HG03139 (cell line): ENCODE data around the gene MESP2.

Experiments used
- ATAC-seq: cut with Tn5 transposase; IDR thresholded peaks from one replicate; pipeline ENCODE4 v1.9.1; 2021; ENCODE audit not compliant: unreplicated experiment

MESP2 gene

GRCh38 chr15:89776274-89777072 is at the start of gene MESP2:
MESP2 (plus strand) TSS chr15:89776332; CDS start chr15:89776358, 26 bp downstream.
- ATAC-seq: no peak

DNA sequence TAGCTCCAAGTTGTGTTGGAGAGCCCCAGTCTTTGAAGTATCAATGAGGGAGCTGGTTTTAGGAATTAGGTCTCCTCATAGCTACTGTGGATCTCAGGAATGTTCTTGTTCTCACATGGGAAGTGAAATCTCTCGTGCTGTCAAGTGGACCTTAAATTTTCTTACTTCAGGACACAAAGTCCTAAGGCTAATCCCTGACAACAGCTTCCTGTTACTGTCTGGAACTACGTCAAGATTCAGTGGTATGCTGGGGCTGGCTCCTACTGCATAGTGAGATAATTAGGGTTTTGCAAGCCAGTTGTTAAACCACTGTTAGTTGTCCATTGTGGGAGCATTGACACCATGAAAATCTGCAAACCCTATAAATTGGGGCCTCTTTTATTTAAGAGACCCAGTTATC is 47.9 kb upstream of the MESP2 start:
- no peak for ATAC-seq

GRCh38 chr15:89731275-89731674 is 44.9 kb upstream of the MESP2 start:
- ATAC-seq: no peak

DNA sequence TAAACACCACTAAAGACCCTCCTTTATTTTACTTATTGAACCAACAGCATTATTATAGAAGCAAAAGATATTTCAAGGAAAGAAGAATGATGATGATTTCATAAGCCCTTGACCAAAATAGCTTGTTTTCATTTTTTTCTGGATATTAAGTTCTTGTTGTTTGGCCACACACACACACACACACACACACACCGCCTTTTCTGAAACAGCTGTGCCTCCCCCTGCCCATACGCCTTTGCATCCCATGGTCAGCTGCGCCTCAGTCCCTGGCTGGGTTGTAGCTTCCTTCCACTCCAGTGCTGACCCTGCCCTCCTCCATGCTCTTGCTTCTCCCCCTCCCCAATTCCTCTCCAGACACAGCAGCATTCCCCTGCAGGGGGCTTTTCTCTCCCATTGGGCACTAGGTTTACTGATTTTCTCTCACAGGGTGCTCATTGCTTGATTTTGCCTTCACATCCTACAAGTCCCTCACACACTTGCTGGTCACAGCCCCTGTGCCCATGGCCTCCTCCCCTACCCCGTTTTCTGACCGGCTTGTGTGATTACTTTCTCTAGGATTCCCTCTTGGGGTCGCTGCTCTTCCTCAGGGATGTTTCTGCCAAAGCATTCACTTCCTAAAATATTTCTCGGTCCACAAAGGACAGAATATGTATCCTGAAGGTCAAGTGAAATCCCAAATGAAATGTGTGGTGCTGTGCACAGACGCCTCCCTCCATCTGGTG is 43.5 kb upstream of the MESP2 start:
- no peak for ATAC-seq

DNA sequence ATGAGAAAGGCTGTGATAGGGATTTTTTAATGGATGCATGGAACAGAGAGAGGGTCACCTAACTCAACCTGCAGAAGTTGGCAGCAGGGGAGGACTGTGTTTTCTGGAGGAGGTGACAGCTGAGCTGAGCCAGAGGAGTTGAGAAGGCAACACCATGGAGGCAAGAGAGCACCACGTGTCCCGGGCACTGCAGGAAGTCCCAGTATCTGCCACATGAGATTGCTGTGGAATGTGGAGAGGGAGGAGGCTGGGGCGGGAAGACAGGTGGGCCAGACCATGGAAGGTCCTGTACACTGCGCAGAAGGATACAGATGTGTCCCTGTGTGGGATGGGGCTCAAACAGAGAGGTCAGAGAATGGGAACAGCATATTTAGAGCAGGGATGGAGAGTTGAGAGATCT is 40.4 kb upstream of the MESP2 start:
- no peak for ATAC-seq

DNA sequence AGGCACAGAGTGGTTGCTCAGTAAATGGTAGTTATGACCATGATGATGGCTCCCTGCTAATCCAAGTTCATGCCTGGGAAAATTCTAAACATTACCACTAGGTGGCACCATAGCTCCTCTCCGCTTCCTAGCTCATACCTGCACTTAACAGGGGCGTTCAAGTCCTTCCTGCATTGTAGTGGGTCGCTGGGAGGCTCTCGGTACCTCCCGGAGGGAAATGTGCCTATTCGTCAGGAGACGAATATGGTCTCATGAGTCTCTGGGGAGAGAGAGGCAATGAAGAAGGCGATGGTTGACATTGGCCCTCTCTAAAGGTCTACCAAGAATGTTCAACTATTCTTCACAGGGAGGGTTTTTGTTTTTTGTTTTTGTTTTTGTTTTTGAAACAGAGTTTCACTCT is 36.0 kb upstream of the MESP2 start:
- no peak for ATAC-seq

DNA sequence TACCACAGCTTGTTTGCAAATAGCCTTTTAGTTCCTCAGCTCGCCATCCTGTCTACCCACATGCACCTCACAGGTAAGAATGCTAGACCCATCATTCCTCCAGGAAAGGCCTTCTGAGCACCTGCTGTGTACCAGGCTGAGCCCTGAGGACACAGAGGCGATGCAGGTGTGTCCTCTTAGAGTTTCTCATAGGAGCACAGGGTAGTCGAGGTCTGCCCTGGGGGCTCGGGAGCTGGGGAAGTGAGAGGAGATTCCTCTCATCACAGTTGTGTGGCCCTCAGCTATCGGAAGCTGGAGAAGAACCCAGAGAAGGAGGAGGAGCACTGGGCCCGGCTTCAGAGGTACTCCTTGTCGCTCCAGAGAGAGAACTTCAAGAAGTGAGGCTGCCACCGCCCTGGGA is 33.1 kb upstream of the MESP2 start:
- ATAC-seq: no peak

DNA sequence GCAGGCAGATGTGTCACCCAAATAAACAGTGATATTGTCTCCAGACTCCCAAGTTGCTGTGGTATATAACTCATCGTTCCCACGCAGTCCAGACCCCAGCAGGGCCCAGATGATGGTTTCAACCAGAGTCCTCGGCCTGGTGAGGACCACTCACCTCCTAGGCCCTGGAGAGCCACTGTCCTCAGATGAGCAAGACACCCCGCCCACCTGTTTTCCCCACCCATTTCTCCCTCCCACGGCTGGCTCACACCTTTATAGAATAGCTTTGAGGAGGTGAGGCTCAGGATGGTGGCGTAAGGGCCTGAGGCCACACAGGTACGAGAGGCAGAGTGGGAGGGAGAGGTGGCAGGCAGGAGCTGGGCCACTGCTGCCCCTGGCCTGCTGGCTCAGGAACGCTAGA is 32.5 kb upstream of the MESP2 start:
- no peak for ATAC-seq

DNA sequence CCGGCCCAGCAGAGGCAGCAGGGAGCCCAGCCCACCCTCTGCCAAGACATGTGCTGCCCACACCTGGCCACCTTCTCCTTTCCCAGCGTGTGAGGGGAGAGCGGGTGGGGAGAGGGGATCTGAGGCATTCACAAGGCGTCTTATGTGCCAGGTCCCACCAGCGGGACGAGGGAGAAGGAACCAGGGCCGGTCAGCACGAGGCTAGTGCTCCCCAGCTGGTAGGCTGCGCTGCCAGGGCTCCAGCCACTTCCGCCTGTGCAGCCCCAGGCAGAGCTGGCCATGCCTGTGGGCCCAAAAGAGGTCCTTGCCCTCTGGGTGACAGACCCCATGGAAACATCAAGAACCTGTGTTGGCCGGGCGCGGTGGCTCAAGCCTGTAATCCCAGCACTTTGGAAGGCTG is 31.0 kb upstream of the MESP2 start:
- ATAC-seq: no peak

DNA sequence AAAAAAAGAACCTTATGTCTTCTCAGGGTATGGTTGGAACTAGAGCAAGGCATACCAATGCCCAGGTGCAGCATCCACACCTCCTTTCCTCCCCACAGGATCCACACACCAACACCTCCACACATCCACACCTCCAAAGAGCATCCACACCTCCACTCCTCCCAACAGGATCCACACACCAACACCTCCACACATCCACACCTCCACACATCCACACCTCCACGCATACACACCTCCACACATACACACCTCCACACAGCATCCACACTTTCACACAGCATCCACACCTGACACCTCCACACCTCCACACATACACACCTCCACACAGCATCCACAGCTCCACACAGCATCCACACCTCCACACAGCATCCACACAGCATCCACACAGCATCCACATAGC is 30.4 kb upstream of the MESP2 start:
- no peak for ATAC-seq

- ATAC-seq: no peak
Observed at GRCh38 chr15:89746386-89746780, 29.7 kb upstream of the MESP2 start.

DNA sequence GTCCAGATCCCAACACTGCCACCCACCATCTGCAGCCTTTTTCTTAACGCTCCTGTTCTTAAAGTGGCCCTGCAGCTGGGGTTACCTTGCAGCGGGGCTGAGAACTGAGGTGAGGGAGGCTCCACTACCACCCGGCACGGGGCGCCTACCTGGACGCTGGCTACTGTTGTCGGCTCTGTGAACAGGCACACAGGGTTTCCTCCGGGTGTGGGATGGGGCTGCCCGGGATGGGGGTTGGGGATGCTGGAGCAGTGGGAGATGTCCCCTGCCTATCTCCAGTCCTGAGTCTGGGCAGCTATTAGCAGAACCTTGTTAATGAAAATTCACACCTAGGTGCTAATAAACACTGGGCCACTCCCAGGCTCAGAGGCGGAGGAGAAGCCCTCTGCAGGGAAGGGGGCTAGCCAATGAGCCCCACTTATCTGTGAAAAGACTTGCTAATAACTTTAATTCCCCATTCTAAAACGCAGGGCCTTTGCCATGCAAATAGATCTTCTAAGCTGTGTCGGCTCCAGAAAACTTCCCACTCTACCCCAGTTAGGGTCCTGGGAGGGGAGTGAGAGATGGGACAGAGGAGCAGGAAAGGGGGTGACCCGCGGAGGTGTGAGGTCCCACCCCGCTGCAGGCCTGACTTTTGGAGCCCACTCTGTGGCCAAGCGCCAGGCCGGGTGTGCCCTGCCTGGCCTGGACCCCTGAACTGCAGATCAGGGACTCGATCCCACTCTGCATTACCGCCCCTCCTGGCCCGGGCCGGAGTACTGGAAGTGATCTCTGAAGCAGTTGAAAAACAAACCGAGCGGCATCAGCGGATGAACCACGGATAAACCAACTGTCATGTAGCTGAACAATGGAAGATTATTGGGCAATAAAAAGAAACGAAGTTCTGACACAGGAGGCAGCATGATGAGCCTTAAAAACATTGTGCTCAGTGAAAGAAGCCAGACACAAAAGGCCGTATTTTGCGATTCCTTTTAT is 28.1 kb upstream of the MESP2 start:
- ATAC-seq: no peak

GRCh38 chr15:89749054-89749453 is 27.1 kb upstream of the MESP2 start:
- ATAC-seq: no peak

- no peak for ATAC-seq
Observed at GRCh38 chr15:89749526-89749925, 26.6 kb upstream of the MESP2 start.

DNA sequence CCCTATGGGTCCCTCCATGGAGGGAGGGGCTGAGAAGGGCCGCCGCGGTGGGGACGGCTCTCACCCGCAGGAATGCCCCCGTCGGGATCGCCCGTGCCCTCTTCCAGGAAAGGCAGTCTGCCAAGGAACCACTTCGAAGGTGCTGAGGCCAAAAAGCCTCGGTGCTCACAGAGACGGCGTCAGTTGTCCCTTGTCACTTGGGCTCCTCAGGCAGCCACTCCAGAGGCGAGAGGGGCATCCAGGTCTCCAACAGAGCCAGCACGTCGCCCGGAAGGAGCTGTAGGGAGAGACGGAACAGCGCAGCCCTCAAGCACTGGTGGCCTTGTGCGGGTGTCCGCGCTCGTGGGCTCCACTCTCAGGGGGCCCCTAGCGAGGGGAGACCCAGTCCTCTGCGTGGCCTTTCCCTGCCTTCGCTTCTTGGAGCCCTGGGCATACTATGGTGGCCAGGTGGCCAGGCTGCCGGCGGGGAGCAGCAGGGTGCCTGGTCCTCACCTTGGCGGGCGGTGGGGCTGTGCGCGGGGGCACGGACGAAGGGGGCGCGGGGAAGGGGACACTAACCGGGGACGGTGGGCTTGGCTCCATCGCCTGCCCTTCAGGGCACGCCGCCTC is 26.1 kb upstream of the MESP2 start:
- no peak for ATAC-seq

GRCh38 chr15:89750560-89751542 is 25.3 kb upstream of the MESP2 start, which contains the start of gene MESP1:
MESP1 (minus strand) TSS chr15:89751249; CDS start chr15:89751231, 18 bp downstream.
- peak; percentile 94 for ATAC-seq

GRCh38 chr15:89751748-89752147 is 24.4 kb upstream of the MESP2 start:
- ATAC-seq: no peak

GRCh38 chr15:89753855-89754254 is 22.3 kb upstream of the MESP2 start:
- ATAC-seq: no peak

DNA sequence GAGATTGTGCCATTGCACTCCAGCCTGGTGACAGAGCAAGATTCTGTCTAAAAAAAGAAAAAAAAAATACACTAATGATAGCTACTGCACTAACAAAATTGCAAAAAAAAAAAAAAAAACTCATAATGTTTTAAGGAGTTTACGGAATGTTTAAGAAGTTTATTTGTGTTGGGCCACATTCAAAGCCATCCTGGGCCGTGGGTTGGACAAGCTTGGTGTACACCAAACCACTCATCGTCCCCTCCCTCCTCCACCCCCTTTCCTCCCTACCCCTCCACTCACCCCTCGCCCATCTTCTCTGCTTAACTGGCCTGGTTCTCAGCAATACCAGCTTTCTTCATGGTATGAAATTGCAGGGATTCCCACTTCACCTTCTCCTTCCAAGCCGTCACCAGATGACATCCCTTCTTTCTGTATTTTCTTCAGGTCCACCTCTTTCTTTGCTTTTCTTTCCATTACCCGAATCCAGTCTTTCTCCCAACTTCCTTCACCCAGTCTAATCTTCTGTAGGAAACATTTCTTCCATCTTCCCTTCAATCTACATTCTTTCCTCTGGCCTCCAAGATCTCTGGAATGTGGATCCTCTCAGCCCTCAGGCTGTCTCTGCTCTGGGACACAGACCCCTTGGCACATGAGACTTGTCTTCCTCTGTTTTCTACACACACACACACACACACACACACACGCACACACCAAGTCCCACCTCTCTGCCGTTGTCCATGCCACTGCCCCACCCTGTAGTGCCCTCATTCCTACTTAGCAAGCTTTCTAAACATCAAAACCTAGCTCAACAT is 21.6 kb upstream of the MESP2 start:
- ATAC-seq: no peak
